Activated naive CD4-positive, alpha-beta T cell treated with anti-CD3 and anti-CD28 coated beads for 36 hours (primary cell): ENCODE data around the gene FGF5. TPM values are rescaled to one million over a fixed set of nuclear protein-coding genes. Genes with fewer than 3 reads are reported as not detected.
"Not testable (repeated sequence)": the region's sequence is repeated elsewhere in the genome, so short reads cannot be mapped to it uniquely, and the experiment has no call there.

ENCODE experiments used
- CTCF ChIA-PET: fragments of 350-600 bp; sonication (Branson Sonifier 250); formaldehyde crosslinking; loops from one replicate; lab custom pipeline; 2021; ENCODE audit warnings: antibody characterized with exemption; lab: Charles Lee
- DNase-seq: peaks from one replicate; pipeline ENCODE4 v3.0.0-alpha.2; 2020
- H3K27ac Mint-ChIP-seq: one replicate; pipeline ENCODE4 v1.8.0; 2021; ENCODE audit warnings: mild to moderate bottlenecking, mixed read lengths
- H3K27me3 Mint-ChIP-seq: one replicate; pipeline ENCODE4 v1.8.0; 2021; ENCODE audit warnings: low read depth, mixed read lengths
- H3K36me3 Mint-ChIP-seq: one replicate; pipeline ENCODE4 v1.8.0; 2021; ENCODE audit warnings: low read depth, mixed read lengths
- H3K4me1 Mint-ChIP-seq: one replicate; pipeline ENCODE4 v1.8.0; 2021; ENCODE audit warnings: low read depth, mixed read lengths
- H3K4me3 Mint-ChIP-seq: one replicate; pipeline ENCODE4 v1.8.0; 2021; ENCODE audit warnings: mild to moderate bottlenecking, moderate library complexity, mixed read lengths
- H3K9me3 Mint-ChIP-seq: one replicate; pipeline ENCODE4 v1.8.0; 2021; ENCODE audit warnings: mixed read lengths
- intact Hi-C: fragments of 100-400 bp; cut with micrococcal nuclease; formaldehyde crosslinking; loops from one replicate; pipeline ENCODE4 v1.15.1; 2023
- total RNA-seq, 2 experiments: library from RNA; stranded (reverse); gene quantifications; one replicate each; pipeline ENCODE4 v1.2.3, GENCODE V29; 2021

The FGF5 gene
- total RNA-seq, 2 experiments from 2014 or later = not detected

DNA sequence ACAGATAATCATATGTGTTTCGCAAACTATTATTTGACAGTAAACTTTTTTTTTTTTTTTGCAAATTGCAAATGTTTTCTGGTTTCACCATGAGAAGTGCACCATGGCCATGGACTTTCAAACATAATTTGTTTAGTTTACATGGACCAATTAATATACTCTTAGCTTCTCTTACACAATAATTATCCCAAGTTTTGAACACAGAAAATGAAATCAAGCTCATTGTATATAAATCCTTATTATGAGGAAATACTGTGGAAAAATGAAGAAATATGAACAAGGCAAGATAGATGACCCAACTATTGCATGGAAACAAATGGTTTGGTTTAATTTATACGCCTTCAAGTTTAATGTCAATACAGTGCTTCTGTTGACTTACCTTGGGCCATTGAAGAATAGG, 3.9 kb downstream of the FGF5 start:
- H3K36me3 Mint-ChIP-seq = no peaks in the 10 kb centered on the region
- H3K4me1 Mint-ChIP-seq = peaks cover 29% of the 10 kb centered on the region
- peaks cover 41% of the 10 kb centered on the region for H3K27me3 Mint-ChIP-seq
- intact Hi-C loops = no loop called here
- H3K4me3 Mint-ChIP-seq = no peak overlapping the region
- no peak for DNase-seq
- CTCF ChIA-PET = no interaction called here
- H3K9me3 Mint-ChIP-seq = no peaks in the 10 kb centered on the region
- H3K27ac Mint-ChIP-seq = no peak overlapping the region

DNA sequence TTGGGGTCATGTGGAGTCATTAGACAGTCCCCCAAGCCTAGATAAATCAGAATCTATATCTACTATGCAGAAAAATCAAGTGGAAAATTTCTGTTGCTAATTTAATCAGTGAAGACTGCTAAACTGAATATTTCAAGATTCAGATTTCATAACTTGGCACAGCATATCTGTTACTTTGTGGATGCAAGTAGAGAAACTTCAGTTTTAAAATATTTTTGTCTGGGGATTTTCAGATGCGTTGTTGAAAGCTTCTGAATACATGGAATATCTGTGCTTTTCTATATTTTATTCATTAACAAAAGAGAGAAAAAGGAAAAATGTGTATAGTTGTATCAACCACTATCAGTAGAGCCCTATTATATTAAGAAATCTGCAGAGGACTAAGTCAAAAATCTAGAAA, 4.4 kb downstream of the FGF5 start:
- Mint-ChIP-seq H3K27ac (no peak overlapping the region), H3K4me1 (peaks cover 23% of the 10 kb centered on the region), H3K36me3 (no peaks in the 10 kb centered on the region), H3K9me3 (no peaks in the 10 kb centered on the region), H3K4me3 (no peak overlapping the region), H3K27me3 (peaks cover 36% of the 10 kb centered on the region)
- CTCF ChIA-PET = interaction anchor here (1.0 kb wide), 1 partner anchor 13 kb away, joined by 3 read pairs; no protein-coding TSS in a partner anchor
- intact Hi-C loops = no loop called here
- DNase-seq = no peak

DNA sequence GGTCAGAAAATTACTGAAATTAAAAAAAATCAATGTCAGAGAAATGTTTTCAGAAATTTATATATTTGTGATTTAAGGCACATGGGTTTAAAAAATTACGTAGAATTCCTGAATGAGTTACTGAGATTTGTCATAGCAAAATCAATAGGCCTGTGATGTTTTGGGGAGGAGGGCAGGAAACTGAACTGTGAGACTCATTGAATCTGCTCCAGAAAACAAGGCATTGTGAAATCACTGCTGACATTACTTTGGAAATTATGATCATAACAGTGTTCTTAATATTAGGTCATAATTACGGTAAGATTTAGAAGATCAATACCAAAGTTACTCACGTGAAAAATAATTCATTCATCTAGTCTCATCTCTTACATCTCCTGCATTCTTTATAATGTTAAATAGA, 5.3 kb downstream of the FGF5 start:
- CTCF ChIA-PET = no interaction called here
- no peak for DNase-seq
- H3K4me3 Mint-ChIP-seq = no peak overlapping the region
- no peaks in the 10 kb centered on the region for H3K36me3 Mint-ChIP-seq
- peaks cover 16% of the 10 kb centered on the region for H3K4me1 Mint-ChIP-seq
- H3K27ac Mint-ChIP-seq = no peak overlapping the region
- intact Hi-C loops = no loop called here
- H3K9me3 Mint-ChIP-seq = no peaks in the 10 kb centered on the region
- peaks cover 27% of the 10 kb centered on the region for H3K27me3 Mint-ChIP-seq

DNA sequence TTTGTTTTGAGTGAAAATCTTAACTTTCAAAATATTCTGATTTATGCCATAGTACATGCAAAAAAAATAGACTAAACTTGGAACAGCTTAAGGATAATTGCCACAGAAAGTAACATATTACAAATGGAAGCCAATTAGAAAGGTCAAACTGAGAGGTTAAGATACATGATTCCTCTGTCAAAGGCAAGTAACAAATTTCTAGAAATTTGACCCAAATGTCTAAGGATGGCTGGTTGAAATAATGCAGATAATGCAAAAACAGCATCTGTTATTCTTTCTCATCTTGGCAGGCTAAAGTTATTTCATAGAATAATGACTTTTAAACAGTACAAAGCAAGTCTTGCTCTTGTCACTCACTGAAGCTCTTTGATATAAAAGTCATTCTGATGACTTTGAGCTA, 10.5 kb downstream of the FGF5 start:
- no peak for DNase-seq
- Mint-ChIP-seq H3K36me3 (no peaks in the 10 kb centered on the region), H3K27ac (no peak overlapping the region), H3K9me3 (no peaks in the 10 kb centered on the region), H3K4me3 (no peak overlapping the region), H3K27me3 (peaks cover 4% of the 10 kb centered on the region), H3K4me1 (no peaks in the 10 kb centered on the region)
- intact Hi-C loops = no loop called here
- CTCF ChIA-PET = no interaction called here

DNA sequence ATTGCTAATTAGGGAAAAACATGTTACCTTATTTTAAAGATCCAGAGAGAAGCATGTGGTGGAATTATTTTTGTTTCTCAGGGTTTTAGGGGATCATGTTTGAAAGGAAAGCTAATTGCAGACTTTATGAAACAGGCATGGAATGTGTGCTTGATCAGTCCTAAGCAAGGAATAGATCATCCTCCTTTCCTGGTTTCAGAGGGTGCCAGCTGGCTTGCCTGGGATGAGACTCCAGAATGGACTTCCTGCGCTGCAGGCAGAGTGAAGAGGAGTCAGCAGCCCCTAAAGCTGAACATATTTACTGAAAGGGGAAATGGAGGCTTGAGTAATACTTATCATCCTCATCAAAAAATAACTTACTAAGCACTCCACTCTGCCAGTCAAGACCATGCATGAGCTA, 13.3 kb downstream of the FGF5 start:
- H3K9me3 Mint-ChIP-seq = no peaks in the 10 kb centered on the region
- intact Hi-C loops = no loop called here
- no peaks in the 10 kb centered on the region for H3K4me1 Mint-ChIP-seq
- no peak overlapping the region for H3K4me3 Mint-ChIP-seq
- CTCF ChIA-PET = interaction anchor here (0.8 kb wide), 1 partner anchor 9 kb away, joined by 4 read pairs; no protein-coding TSS in a partner anchor
- H3K36me3 Mint-ChIP-seq = no peaks in the 10 kb centered on the region
- H3K27me3 Mint-ChIP-seq = peaks cover 3% of the 10 kb centered on the region
- no peak overlapping the region for H3K27ac Mint-ChIP-seq
- no peak for DNase-seq

DNA sequence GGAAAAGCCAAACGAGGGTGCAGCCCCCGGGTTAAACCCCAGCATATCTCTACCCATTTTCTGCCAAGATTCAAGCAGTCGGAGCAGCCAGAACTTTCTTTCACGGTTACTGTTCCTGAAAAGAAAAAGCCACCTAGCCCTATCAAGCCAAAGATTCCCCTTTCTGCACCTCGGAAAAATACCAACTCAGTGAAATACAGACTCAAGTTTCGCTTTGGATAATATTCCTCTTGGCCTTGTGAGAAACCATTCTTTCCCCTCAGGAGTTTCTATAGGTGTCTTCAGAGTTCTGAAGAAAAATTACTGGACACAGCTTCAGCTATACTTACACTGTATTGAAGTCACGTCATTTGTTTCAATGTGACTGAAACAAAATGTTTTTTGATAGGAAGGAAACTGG, 20.0 kb downstream of the FGF5 start:
- Mint-ChIP-seq H3K4me3 (no peak overlapping the region), H3K36me3 (no peaks in the 10 kb centered on the region), H3K27me3 (peaks cover 4% of the 10 kb centered on the region), H3K27ac (no peak overlapping the region), H3K4me1 (no peaks in the 10 kb centered on the region), H3K9me3 (no peaks in the 10 kb centered on the region)
- no peak for DNase-seq
- intact Hi-C loops = no loop called here
- CTCF ChIA-PET = no interaction called here

DNA sequence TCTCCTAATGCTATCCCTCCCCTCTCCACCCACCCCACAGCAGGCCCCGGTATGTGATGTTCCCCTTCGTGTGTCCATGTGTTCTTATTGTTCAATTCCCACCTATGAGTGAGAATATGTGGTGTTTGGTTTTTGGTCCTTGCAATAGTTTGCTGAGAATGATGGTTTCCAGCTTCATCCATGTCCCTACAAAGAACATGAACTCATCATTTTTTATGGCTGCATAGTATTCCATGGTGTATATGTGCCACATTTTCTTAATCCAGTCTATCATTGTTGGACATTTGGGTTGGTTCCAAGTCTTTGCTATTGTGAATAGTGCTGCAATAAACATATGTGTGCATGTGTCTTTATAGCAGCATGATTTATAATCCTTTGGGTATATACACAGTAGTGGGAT, 24.2 kb downstream of the FGF5 start:
- H3K9me3 Mint-ChIP-seq, H3K4me3 Mint-ChIP-seq, H3K4me1 Mint-ChIP-seq, H3K36me3 Mint-ChIP-seq, CTCF ChIA-PET, DNase-seq, H3K27me3 Mint-ChIP-seq, intact Hi-C loops, H3K27ac Mint-ChIP-seq: not testable (repeated sequence)

DNA sequence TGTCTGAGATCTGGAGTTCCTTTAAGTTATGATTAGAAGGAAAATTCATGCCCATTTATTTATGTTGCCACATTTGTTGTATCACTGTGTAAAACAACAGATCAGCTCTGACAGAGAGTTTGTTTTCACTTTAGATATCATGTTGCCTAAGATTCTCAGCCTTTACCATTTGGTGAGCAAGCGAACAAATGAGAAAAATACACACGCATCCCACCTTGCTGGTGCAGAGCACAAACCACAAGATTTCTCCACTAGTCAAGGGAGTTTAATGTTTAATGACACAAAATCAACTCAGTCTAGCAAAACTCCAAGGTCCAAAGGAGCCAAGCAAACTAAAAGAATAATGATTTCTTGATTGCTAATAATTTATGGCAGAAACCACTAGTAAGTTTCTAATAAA, 27.7 kb downstream of the FGF5 start:
- CTCF ChIA-PET = no interaction called here
- no peak overlapping the region for H3K4me3 Mint-ChIP-seq
- no peaks in the 10 kb centered on the region for H3K36me3 Mint-ChIP-seq
- H3K9me3 Mint-ChIP-seq = no peaks in the 10 kb centered on the region
- no peaks in the 10 kb centered on the region for H3K4me1 Mint-ChIP-seq
- peaks cover 7% of the 10 kb centered on the region for H3K27me3 Mint-ChIP-seq
- DNase-seq = no peak
- H3K27ac Mint-ChIP-seq = no peak overlapping the region
- intact Hi-C loops = no loop called here

DNA sequence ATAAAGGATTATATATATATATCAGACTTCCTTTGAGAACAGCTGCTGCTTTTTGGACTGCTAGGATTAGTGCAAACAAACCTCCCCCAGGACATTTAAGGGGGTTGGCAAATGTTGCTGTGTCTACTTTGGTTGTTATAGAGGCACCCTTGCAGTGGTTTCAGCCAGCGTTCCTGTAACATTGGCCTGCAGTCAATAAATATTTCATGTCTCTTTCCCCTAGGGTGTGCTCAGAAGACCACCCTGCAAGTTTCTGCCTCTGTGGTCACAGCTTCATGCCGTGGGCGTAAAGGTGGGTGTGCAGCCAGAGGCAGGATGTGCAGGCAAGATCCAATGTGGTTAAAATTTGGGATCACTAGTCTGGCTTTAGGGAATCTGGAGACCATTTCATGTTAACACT, 28.9 kb downstream of the FGF5 start:
- intact Hi-C loops = no loop called here
- no peak for DNase-seq
- H3K27ac Mint-ChIP-seq = no peak overlapping the region
- no peaks in the 10 kb centered on the region for H3K36me3 Mint-ChIP-seq
- H3K9me3 Mint-ChIP-seq = no peaks in the 10 kb centered on the region
- peaks cover 7% of the 10 kb centered on the region for H3K27me3 Mint-ChIP-seq
- CTCF ChIA-PET = no interaction called here
- no peak overlapping the region for H3K4me3 Mint-ChIP-seq
- H3K4me1 Mint-ChIP-seq = no peaks in the 10 kb centered on the region

DNA sequence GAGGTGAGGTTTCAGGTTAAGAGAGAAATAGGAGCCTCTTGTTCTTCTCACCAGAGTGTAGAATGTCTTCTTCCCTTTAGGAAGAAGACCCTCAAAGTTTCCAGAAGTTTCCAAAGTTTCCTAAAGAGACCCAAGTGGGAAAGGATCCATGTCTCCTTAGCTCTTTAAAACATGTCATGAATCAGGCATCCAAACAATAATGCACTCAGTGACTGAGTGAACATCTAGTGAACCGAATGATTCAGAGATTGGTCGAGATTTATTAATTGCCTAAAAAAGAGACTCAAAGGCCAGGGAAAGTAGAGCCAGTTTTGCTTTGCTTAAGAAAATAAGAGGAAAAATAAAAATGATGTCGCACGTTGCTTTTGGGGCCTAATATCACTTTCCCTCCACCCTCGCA, 29.4 kb downstream of the FGF5 start:
- H3K27ac Mint-ChIP-seq = no peak overlapping the region
- DNase-seq = no peak
- no peaks in the 10 kb centered on the region for H3K4me1 Mint-ChIP-seq
- no peaks in the 10 kb centered on the region for H3K9me3 Mint-ChIP-seq
- H3K27me3 Mint-ChIP-seq = peaks cover 7% of the 10 kb centered on the region
- CTCF ChIA-PET = no interaction called here
- no peaks in the 10 kb centered on the region for H3K36me3 Mint-ChIP-seq
- intact Hi-C loops = no loop called here
- H3K4me3 Mint-ChIP-seq = no peak overlapping the region

DNA sequence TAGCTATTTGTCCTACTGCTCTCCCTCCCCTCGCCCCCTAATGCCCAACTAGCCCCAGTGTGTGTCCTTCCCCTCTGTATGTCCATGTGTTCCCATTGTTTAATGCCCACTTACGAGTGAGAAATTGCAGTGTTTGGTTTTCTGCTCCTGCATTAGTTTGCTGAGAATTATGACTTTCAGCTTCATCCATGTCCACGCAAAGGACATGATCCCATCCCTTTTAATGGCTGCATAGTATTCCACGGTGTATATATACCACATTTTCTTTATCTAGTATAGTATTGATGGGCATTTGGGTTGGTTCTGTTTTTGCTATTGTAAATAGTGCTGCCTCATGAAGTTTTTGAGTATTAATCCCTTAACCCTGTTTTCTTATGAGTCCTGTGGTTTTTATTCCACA, 35.4 kb downstream of the FGF5 start:
- Mint-ChIP-seq H3K27me3 (peaks cover 9% of the 10 kb centered on the region), H3K9me3 (no peaks in the 10 kb centered on the region), H3K36me3 (no peaks in the 10 kb centered on the region), H3K4me3 (no peak overlapping the region), H3K4me1 (no peaks in the 10 kb centered on the region), H3K27ac (no peak overlapping the region)
- CTCF ChIA-PET = no interaction called here
- DNase-seq = no peak
- intact Hi-C loops = no loop called here

DNA sequence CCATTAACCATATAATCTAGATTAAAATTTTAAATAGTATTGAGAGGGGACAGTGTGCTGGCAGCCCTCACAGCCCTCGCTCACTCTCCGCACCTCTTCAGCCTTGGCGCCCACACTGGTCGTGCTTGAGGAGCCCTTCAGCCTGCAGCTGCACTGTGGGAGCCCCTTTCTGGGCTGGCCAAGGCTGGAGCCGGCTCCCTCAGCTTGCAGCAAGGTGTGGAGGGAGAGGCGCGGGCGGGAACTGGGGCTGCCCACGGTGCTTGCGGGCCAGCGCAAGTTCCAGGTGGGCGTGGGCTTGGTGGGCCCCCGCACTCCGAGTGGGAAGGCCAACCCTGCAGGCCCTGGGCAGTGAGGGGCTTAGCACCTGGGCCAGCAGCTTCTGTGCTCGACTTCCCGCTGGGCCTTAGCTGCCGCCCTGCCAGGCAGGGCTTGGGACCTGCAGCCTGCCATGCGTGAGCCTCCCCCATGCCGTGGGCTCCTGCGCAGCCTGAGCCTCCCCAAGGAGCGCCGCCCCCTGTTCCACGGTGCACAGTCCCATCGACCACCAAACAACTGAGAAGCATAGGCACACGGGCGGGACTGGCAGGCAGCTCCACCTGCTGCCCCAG, 36.3 kb downstream of the FGF5 start:
- no peaks in the 10 kb centered on the region for H3K4me1 Mint-ChIP-seq
- DNase-seq = no peak
- H3K27me3 Mint-ChIP-seq = peaks cover 13% of the 10 kb centered on the region
- no peak overlapping the region for H3K27ac Mint-ChIP-seq
- intact Hi-C loops = no loop called here
- H3K9me3 Mint-ChIP-seq = no peaks in the 10 kb centered on the region
- CTCF ChIA-PET = no interaction called here
- no peaks in the 10 kb centered on the region for H3K36me3 Mint-ChIP-seq
- no peak overlapping the region for H3K4me3 Mint-ChIP-seq

DNA sequence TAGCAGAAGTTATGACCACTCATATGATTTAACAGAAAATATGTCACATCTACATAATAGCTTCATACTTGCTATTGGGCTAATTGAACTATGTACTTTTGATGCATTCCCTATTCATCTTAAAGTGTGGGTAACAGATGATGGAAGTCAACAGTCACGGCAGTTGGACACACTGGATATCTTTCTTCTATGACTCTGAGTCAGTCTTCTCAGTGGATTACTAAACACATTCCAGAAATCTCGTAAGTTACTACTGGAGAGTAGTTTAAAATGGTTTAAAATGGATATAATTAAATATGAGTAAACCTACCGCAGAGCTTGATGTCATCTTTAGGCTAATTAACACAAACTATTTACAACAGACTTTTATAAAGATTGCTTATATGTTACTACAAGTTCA, 39.0 kb downstream of the FGF5 start:
- CTCF ChIA-PET = no interaction called here
- no peak for DNase-seq
- Mint-ChIP-seq H3K9me3 (no peaks in the 10 kb centered on the region), H3K4me1 (no peaks in the 10 kb centered on the region), H3K36me3 (no peaks in the 10 kb centered on the region), H3K27ac (no peak overlapping the region), H3K4me3 (no peak overlapping the region), H3K27me3 (peaks cover 20% of the 10 kb centered on the region)
- intact Hi-C loops = no loop called here
